ENCODE measurements around the gene RAB9A.

GRCh38 chrX:13742397-13743176 is 53.7 kb downstream of the RAB9A start:
- TF ChIP-seq, protein P1, sequence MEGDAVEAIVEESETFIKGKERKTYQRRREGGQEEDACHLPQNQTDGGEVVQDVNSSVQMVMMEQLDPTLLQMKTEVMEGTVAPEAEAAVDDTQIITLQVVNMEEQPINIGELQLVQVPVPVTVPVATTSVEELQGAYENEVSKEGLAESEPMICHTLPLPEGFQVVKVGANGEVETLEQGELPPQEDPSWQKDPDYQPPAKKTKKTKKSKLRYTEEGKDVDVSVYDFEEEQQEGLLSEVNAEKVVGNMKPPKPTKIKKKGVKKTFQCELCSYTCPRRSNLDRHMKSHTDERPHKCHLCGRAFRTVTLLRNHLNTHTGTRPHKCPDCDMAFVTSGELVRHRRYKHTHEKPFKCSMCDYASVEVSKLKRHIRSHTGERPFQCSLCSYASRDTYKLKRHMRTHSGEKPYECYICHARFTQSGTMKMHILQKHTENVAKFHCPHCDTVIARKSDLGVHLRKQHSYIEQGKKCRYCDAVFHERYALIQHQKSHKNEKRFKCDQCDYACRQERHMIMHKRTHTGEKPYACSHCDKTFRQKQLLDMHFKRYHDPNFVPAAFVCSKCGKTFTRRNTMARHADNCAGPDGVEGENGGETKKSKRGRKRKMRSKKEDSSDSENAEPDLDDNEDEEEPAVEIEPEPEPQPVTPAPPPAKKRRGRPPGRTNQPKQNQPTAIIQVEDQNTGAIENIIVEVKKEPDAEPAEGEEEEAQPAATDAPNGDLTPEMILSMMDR (IDR thresholded peaks at IDR 0.05), result no peak
- TF ChIP-seq POLR2A (IDR thresholded peaks at IDR 0.05), result no peak

Measured in thyroid gland (tissue), 4 donors.